Breast epithelium (tissue), 3 donors: Measurements from ENCODE around the gene VAC14.

Experiments used
- CTCF ChIP-seq, 3 donors: fragments of 450-650 bp; IDR thresholded peaks; one replicate each; pipeline ENCODE4 v1.5.1; 2016 to 2017; ENCODE audit warnings: antibody characterized with exemption in 3 of 3, mild to moderate bottlenecking in 3 of 3, moderate library complexity in 3 of 3
- POLR2A ChIP-seq: fragments of 450-650 bp; IDR thresholded peaks from one replicate; pipeline ENCODE4 v1.6.1; 2016; ENCODE audit warnings: antibody characterized with exemption, mild to moderate bottlenecking, moderate library complexity
- POLR2AphosphoS5 ChIP-seq, 3 donors: sonication (generic); formaldehyde crosslinking; IDR thresholded peaks; one replicate each; pipeline ENCODE4 v1.6.1; 2017; ENCODE audit warnings: antibody characterized with exemption in 3 of 3

GRCh38 chr16:70713824-70714223 lies 87.1 kb downstream of the VAC14 start:
- no peak for TF ChIP-seq POLR2A
- no peak for TF ChIP-seq CTCF (IDR thresholded peaks at IDR 0.05)
- no peak for TF ChIP-seq POLR2AphosphoS5 (IDR thresholded peaks at IDR 0.05)
